ENCODE data around the gene TLR5.
"Not testable (repeated sequence)": the region's sequence is repeated elsewhere in the genome, so short reads cannot be mapped to it uniquely, and the experiment has no call there.

Gene TLR5, protein sequence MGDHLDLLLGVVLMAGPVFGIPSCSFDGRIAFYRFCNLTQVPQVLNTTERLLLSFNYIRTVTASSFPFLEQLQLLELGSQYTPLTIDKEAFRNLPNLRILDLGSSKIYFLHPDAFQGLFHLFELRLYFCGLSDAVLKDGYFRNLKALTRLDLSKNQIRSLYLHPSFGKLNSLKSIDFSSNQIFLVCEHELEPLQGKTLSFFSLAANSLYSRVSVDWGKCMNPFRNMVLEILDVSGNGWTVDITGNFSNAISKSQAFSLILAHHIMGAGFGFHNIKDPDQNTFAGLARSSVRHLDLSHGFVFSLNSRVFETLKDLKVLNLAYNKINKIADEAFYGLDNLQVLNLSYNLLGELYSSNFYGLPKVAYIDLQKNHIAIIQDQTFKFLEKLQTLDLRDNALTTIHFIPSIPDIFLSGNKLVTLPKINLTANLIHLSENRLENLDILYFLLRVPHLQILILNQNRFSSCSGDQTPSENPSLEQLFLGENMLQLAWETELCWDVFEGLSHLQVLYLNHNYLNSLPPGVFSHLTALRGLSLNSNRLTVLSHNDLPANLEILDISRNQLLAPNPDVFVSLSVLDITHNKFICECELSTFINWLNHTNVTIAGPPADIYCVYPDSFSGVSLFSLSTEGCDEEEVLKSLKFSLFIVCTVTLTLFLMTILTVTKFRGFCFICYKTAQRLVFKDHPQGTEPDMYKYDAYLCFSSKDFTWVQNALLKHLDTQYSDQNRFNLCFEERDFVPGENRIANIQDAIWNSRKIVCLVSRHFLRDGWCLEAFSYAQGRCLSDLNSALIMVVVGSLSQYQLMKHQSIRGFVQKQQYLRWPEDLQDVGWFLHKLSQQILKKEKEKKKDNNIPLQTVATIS

DNA sequence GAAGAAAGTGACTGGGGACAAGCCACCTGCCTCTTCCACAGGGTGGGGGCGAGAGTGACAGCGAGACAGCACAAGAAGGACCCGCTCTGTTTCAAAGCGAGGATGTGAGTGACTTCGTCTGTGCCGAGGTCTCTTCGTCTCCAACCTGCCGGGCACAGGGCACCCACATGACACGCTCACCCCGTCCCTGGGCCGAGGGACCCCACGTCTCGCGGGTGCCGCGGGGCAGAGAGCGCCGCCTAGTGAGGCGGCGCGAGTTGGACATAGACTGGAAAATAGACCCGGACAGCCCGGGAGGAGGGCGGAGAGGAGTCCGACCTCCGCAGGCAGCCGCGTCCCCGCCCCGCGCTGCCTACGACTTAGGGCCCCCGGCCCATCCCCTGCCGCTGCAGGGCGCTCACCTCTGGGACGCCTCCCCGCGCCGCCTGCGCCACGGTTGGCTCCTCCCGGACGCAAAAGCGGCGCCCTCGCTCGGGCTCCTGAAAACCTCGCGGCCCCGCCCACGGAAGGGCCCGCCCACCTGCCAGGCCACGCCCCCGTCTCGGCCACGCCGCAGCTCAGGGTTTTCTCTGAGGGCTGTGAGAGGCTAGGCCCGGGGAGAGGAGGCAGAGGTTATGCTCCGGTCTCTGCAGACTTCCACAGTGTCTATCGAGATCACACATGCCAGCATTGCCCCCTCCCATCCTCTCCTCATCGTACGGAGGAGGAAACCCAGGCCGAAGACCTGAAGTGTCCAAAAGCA, at the start of gene TLR5:
Gene TLR5, minus strand, starts transcription at position 454 of the 742 bp plus-strand sequence. CDS start 30,217 bp downstream, outside the sequence.
- DNase-seq = peak; percentile 86 to 89

GRCh38 chr1:223189903-223190724, 47.1 kb upstream of the TLR5 start:
- peak; percentile 47 to 52 for DNase-seq

DNA sequence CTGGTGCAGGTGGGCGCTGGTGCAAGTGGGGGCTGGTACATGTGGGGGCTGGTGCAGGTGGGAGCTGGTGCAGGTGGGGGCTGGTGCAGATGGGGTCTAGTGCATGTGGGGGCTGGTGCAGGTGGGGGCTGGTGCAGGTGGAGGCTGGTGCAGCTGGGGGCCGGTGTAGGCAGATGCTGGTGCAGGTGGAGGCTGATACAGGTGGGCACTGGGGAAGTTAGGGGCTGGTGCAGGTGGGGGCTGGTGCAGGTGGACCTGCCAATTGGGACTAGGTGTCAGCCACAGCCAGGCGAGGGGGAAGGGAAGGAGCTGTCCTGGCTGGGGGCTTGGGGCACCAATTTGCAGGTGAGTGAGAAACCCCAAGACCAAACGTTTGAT, 46.5 kb upstream of the TLR5 start:
- DNase-seq = no peak

- no peak for DNase-seq
Observed at GRCh38 chr1:223188618-223189356, 45.7 kb upstream of the TLR5 start.

DNA sequence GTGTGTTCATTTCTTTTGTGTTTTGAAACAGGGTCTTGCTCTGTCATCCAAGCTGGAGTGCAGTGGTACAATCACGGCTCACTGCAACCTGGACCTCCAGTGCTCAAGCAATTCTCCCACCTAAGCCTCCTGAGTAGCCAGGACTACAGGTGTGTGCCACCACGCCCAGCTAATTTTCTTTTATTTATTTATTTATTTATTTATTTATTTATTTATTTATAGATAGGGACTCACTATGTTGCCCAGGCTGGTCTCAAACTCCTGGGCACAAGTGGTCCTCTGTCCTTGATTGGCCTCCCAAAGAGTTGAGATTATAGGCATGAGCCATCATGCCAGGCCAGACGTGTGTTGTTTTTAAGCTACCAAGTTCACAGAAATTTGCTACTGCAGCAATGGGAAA, 43.8 kb upstream of the TLR5 start:
- DNase-seq = no peak

GRCh38 chr1:223183268-223183862, 40.3 kb upstream of the TLR5 start:
- no peak for DNase-seq

DNA sequence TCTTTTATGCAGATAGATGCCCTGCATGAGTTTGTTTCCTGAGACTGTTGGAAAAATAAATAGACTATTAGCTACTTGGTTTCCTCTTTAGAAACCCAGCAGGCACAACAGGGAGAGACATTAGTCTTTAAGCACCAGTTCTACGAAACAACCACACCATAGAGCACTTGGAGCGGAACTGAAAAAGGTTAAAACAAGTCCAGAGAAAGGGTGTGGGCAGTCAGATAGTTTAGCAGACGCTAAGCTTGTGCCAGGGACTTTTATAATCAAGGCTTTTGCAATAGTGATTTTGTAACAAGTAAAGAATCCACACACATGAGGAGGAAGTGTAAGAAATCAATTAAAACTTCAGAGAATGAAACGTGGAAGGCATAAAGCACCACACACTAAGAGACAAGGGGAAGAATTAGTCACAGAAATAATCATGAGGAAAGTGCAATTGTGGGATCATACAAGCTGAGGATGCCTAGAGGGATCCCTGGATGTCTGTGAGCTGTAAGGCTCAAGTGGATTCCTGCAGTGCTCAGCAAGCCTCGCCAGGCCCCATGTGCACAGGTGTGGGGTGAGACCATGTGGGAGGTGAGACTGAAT, 37.8 kb upstream of the TLR5 start:
- no peak for DNase-seq

DNA sequence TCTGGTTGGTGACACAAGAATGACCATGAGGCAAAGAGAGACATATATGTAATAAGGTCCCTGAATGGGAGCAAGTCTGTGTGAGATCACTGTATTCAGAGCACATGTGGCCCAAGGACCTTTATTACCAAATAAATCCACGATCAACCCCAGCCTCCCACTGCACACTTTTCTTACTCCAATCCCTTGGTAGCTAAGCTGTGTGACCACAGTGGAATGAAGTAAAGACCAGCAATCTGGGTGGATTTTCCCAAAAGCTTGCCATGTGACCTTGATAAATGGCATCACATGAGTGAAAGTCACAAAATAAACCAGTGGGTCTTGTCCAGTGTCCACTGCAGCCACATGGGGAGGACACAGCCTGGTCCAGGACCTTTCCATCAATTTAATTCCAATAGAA, 36.7 kb upstream of the TLR5 start:
- DNase-seq = no peak

DNA sequence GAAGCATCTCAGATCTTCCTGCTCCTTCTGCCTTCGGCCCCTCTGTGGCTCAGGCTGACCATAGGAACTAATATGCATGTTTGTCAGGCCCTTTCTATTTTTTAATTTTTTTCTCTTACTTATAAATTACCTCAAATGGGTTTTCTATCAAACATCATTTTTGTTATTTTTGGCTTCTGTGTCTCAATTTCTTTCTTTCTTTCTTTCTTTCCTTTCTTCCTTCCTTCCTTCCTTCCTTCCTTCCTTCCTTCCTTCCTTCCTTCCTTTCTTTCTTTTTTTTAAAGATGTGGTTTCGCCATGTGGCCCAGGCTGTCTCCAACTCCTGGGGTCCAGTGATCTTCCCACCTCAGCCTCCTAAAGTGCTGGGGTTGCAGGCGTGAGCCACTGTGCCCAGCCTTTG, 36.2 kb upstream of the TLR5 start:
- no peak for DNase-seq

GRCh38 chr1:223177681-223178080, 34.6 kb upstream of the TLR5 start:
- no peak for DNase-seq

DNA sequence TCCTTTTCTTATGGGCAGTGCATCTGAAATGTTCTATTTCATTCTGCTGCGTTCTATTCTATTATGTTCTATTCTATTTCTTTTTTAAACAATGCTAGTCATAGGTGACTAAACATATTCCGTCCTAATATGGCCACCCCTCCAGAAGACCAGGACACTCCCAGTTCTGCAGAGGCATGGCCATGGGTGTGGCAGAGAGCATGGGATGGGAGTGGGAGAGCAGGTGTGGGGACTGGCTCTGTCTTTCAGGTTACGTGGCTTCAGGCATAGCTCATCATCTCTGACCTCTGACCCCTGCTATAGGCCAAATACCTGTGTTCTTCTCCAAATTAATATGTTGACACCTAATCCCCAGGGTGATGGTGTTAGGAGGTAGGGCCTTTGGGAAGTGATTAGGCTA, 33.4 kb upstream of the TLR5 start:
- no peak for DNase-seq

DNA sequence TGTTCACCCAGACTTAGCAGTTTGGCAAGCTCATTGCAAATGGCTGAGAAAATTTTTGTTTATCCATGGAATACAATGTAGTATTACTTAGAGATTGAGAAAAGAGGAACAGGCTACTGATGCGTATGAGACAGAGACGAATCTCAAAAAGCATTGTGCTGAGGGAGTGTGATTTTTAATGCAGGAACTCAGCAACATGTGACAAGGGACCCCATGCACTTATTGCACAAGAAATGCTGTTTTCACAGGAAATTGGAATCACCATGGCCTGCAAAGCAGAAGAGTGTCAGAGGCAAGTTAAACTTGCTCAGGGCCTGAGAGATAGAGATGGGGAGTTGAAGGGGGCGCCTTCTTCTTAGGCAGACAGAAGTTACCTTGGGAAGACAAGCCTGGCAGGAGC, 32.6 kb upstream of the TLR5 start:
- no peak for DNase-seq

- no peak for DNase-seq
Observed at GRCh38 chr1:223175032-223175431, 32.0 kb upstream of the TLR5 start.

DNA sequence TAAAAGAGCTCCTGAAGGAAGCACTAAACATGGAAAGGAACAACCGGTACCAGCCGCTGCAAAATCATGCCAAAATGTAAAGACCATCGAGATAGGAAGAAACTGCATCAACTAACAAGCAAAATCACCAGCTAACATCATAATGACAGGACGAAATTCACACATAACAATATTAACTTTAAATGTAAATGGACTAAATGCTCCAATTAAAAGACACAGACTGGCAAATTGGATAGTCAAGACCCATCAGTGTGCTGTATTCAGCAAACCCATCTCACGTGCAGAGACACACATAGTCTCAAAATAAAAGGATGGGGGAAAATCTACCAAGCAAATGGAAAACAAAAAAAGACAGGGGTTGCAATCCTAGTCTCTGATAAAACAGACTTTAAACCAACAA, 26.4 kb upstream of the TLR5 start:
- not testable (repeated sequence) for DNase-seq

DNA sequence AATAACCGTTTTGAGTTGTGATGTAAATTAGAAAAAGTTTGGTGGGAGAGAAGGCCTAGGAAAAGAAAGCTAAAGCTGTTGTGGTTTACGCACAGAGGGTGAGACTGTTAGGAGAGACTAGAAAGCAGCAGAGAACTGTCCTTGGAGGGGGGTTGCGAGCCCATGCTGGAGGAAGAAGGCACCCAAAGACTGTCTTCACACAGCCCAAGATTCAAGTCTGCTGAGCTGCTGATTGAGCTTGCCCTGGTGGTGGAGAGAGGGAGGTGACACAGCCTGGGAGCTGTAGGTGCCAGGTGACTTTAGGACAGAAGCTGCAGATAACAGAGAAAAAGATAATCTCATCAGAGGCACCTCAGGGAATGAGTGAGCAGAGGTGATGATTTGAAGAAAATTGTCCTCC, 18.3 kb upstream of the TLR5 start:
- DNase-seq = no peak

GRCh38 chr1:223156343-223156742, 13.3 kb upstream of the TLR5 start:
- no peak for DNase-seq

DNA sequence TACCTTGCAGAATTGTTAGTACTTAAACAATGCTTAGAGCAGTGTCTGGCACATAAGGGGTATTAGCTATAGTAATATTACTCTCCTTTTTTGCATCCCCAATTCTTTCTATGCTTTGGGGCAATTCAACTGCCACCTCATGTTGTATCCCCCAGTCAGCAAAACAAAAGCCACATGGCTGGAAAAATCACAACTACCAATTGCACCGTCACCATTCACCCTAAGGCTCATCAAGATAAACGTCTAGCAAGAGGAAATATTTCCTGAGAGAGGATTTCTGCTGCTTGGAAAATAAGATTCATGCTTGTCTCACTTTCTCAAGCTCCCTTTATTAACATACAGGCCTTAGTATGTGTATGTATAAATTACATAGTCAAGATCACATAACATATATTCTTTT, 12.1 kb upstream of the TLR5 start:
- no peak for DNase-seq

- no peak for DNase-seq
Observed at GRCh38 chr1:223153177-223154119, 10.4 kb upstream of the TLR5 start.

DNA sequence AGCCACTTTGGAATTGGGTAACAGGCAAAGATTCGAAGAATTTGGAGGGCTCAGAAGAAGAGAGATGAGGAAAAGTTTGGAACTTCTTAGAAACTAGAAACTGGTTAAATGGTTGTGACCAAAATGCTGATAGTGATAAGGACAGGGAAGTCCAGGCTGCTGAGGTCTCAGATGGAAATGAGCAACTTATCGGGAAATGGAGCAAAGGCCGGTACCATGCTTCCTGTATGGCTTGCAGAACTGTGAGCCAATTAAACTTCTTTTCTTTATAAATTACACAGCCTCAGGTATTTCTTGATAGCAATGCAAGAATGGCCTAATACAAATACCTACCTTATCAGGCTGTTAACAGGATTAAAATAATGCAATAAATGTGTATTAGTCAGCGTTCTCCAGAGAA, 9.4 kb upstream of the TLR5 start:
- DNase-seq = no peak

DNA sequence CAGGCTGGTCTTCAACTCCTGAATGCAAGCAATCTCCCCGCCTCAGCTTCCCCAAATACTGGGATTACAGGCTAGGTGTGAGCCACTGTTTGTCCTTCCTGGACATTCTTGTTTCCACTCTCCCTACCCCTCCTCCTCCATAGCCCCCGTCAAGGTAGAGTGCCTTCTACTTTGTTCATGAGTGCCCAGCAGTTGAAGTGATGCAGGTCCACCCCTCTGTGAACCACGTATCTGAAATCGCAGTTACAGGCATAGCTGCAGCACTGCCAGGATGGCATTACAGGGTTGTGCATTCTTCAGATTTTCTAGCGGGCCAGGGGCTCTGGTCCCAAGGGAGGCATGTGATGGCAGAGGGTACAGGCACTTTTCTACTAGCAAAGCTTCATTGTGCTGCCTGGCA, 7.4 kb upstream of the TLR5 start:
- DNase-seq = no peak

All from activated CD4-positive, alpha-beta T cell treated with anti-CD3 and anti-CD28 coated beads, Interleukin-2, amount 50 U/mL, for 4 hours (primary cell).